Parathyroid adenoma (tissue), 2 donors: ENCODE data around the gene KIRREL3.

Experiments
- H2AFZ ChIP-seq: fragments of 300-600 bp; sonication (generic); one replicate; pipeline ENCODE4 v1.7.0; 2017; ENCODE audit warnings: antibody characterized with exemption, mild to moderate bottlenecking
- H3K27ac ChIP-seq: fragments of 300-600 bp; sonication (generic); one replicate; pipeline ENCODE4 v1.7.0; 2017
- H3K27me3 ChIP-seq: fragments of 300-600 bp; sonication (generic); one replicate; pipeline ENCODE4 v1.7.0; 2017; ENCODE audit warnings: low read length; ENCODE audit not compliant: control insufficient read depth, insufficient read depth
- H3K36me3 ChIP-seq: fragments of 300-600 bp; sonication (generic); one replicate; pipeline ENCODE4 v1.7.0; 2017; ENCODE audit warnings: low read length; ENCODE audit not compliant: control insufficient read depth, insufficient read depth
- H3K4me1 ChIP-seq: fragments of 300-600 bp; sonication (generic); one replicate; pipeline ENCODE4 v1.7.0; 2017; ENCODE audit warnings: control low read depth
- H3K4me2 ChIP-seq: fragments of 300-600 bp; sonication (generic); one replicate; pipeline ENCODE4 v1.7.0; 2017; ENCODE audit warnings: low read length
- H3K4me3 ChIP-seq: fragments of 300-600 bp; sonication (generic); one replicate; pipeline ENCODE4 v1.7.0; 2017; ENCODE audit warnings: low read depth, low read length
- H3K79me2 ChIP-seq: fragments of 300-600 bp; sonication (generic); one replicate; pipeline ENCODE4 v1.7.0; 2017; ENCODE audit warnings: control low read depth
- H3K9ac ChIP-seq: fragments of 300-600 bp; sonication (generic); one replicate; pipeline ENCODE4 v1.7.0; 2017; ENCODE audit warnings: mild to moderate bottlenecking
- H3K9me3 ChIP-seq: fragments of 300-600 bp; sonication (generic); one replicate; pipeline ENCODE4 v1.7.0; 2017; ENCODE audit warnings: low read length; ENCODE audit not compliant: control insufficient read depth
- CTCF ChIP-seq: fragments of 300-600 bp; sonication (generic); IDR thresholded peaks from one replicate; pipeline ENCODE4 v1.7.0; 2017; ENCODE audit warnings: antibody characterized with exemption, mild to moderate bottlenecking
- donor health status: primary hyperparathyroidism.

The KIRREL3 gene

GRCh38 chr11:126494831-126495230 is 505.7 kb downstream of the KIRREL3 start:
- no peak for TF ChIP-seq CTCF
- Histone ChIP-seq H3K4me1 (no peaks in the 10 kb centered on the region), H2AFZ (no peak overlapping the region), H3K36me3 (no peaks in the 10 kb centered on the region), H3K79me2 (no peaks in the 10 kb centered on the region), H3K9ac (no peak overlapping the region), H3K27ac (no peak overlapping the region), H3K27me3 (no peaks in the 10 kb centered on the region), H3K9me3 (no peaks in the 10 kb centered on the region), H3K4me3 (no peak overlapping the region), H3K4me2 (no peak overlapping the region)

- Histone ChIP-seq H3K27ac (no peak overlapping the region), H3K27me3 (no peaks in the 10 kb centered on the region), H3K4me1 (no peaks in the 10 kb centered on the region), H3K36me3 (no peaks in the 10 kb centered on the region), H3K4me2 (no peak overlapping the region), H3K4me3 (no peak overlapping the region), H3K9ac (no peak overlapping the region), H3K9me3 (no peaks in the 10 kb centered on the region), H2AFZ (no peak overlapping the region), H3K79me2 (no peaks in the 10 kb centered on the region)
- TF ChIP-seq CTCF: no peak
Observed at GRCh38 chr11:126492331-126493082, 508.1 kb downstream of the KIRREL3 start.

- Histone ChIP-seq H3K4me3 (no peak overlapping the region), H3K79me2 (no peaks in the 10 kb centered on the region), H3K27me3 (no peaks in the 10 kb centered on the region), H3K36me3 (no peaks in the 10 kb centered on the region), H3K4me1 (no peaks in the 10 kb centered on the region), H3K4me2 (no peak overlapping the region), H3K9me3 (no peaks in the 10 kb centered on the region), H3K9ac (no peak overlapping the region), H2AFZ (no peak overlapping the region), H3K27ac (no peak overlapping the region)
- TF ChIP-seq CTCF: no peak
Observed at GRCh38 chr11:126491092-126491491, 509.5 kb downstream of the KIRREL3 start.

- TF ChIP-seq CTCF: no peak
- no peak overlapping the region for H2AFZ ChIP-seq
- H3K36me3 ChIP-seq: no peaks in the 10 kb centered on the region
- no peaks in the 10 kb centered on the region for H3K4me1 ChIP-seq
- H3K27me3 ChIP-seq: no peaks in the 10 kb centered on the region
- H3K27ac ChIP-seq: no peak overlapping the region
- no peak overlapping the region for H3K4me3 ChIP-seq
- H3K9ac ChIP-seq: no peak overlapping the region
- no peaks in the 10 kb centered on the region for H3K79me2 ChIP-seq
- no peaks in the 10 kb centered on the region for H3K9me3 ChIP-seq
- H3K4me2 ChIP-seq: no peak overlapping the region
Observed at GRCh38 chr11:126489836-126490660, 510.5 kb downstream of the KIRREL3 start.
